ENCODE results near the gene RTRAF. TPM values are rescaled to one million over a fixed set of nuclear protein-coding genes. Genes with fewer than 3 reads are reported as not detected.

The RTRAF gene
- total and polyA plus RNA-seq, 2 experiments from 2014 or later = 60.6 to 309 TPM

- TF ChIP-seq, protein P1, sequence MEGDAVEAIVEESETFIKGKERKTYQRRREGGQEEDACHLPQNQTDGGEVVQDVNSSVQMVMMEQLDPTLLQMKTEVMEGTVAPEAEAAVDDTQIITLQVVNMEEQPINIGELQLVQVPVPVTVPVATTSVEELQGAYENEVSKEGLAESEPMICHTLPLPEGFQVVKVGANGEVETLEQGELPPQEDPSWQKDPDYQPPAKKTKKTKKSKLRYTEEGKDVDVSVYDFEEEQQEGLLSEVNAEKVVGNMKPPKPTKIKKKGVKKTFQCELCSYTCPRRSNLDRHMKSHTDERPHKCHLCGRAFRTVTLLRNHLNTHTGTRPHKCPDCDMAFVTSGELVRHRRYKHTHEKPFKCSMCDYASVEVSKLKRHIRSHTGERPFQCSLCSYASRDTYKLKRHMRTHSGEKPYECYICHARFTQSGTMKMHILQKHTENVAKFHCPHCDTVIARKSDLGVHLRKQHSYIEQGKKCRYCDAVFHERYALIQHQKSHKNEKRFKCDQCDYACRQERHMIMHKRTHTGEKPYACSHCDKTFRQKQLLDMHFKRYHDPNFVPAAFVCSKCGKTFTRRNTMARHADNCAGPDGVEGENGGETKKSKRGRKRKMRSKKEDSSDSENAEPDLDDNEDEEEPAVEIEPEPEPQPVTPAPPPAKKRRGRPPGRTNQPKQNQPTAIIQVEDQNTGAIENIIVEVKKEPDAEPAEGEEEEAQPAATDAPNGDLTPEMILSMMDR (IDR thresholded peaks at IDR 0.05; ENCODE audit: low read depth, low read length) = no peak
- H3K9me3 ChIP-seq (ENCODE audit: low read depth) = no peaks in the 10 kb centered on the region
- H3K27me3 ChIP-seq = no peaks in the 10 kb centered on the region
- H3K4me1 ChIP-seq (ENCODE audit: low read depth) = no peaks in the 10 kb centered on the region
- H3K4me3 ChIP-seq = no peak overlapping the region
- peaks cover 51% of the 10 kb centered on the region for H3K36me3 ChIP-seq
- peak overlapping the region; percentile 24 for H3K27ac ChIP-seq
- peak in 1 of 2 donors; percentile 47 for DNase-seq (ENCODE audit: low read depth in 1 of 2, low spot score in 1 of 2)
These were observed 43.8 kb downstream of the RTRAF start for GRCh38 chr14:52033101-52033642.

GRCh38 chr14:52039124-52039815, 49.9 kb downstream of the RTRAF start:
- peak overlapping the region; percentile 34 for H3K27ac ChIP-seq
- H3K4me1 ChIP-seq (ENCODE audit: low read depth) = no peaks in the 10 kb centered on the region
- no peak for DNase-seq (ENCODE audit: low read depth in 1 of 2, low spot score in 1 of 2)
- TF ChIP-seq, protein P1 (IDR thresholded peaks at IDR 0.05; ENCODE audit: low read depth, low read length) = no peak
- no peak overlapping the region for H3K4me3 ChIP-seq
- no peaks in the 10 kb centered on the region for H3K27me3 ChIP-seq
- H3K9me3 ChIP-seq (ENCODE audit: low read depth) = no peaks in the 10 kb centered on the region
- H3K36me3 ChIP-seq = peaks cover 85% of the 10 kb centered on the region

GRCh38 chr14:52040598-52040997, 51.3 kb downstream of the RTRAF start:
- H3K36me3 ChIP-seq = peaks cover 78% of the 10 kb centered on the region
- H3K27me3 ChIP-seq = no peaks in the 10 kb centered on the region
- H3K4me1 ChIP-seq (ENCODE audit: low read depth) = peaks cover 12% of the 10 kb centered on the region
- H3K9me3 ChIP-seq (ENCODE audit: low read depth) = no peaks in the 10 kb centered on the region
- no peak for DNase-seq (ENCODE audit: low read depth in 1 of 2, low spot score in 1 of 2)
- H3K4me3 ChIP-seq = no peak overlapping the region
- TF ChIP-seq, protein P1 (IDR thresholded peaks at IDR 0.05; ENCODE audit: low read depth, low read length) = no peak
- H3K27ac ChIP-seq = no peak overlapping the region

DNA sequence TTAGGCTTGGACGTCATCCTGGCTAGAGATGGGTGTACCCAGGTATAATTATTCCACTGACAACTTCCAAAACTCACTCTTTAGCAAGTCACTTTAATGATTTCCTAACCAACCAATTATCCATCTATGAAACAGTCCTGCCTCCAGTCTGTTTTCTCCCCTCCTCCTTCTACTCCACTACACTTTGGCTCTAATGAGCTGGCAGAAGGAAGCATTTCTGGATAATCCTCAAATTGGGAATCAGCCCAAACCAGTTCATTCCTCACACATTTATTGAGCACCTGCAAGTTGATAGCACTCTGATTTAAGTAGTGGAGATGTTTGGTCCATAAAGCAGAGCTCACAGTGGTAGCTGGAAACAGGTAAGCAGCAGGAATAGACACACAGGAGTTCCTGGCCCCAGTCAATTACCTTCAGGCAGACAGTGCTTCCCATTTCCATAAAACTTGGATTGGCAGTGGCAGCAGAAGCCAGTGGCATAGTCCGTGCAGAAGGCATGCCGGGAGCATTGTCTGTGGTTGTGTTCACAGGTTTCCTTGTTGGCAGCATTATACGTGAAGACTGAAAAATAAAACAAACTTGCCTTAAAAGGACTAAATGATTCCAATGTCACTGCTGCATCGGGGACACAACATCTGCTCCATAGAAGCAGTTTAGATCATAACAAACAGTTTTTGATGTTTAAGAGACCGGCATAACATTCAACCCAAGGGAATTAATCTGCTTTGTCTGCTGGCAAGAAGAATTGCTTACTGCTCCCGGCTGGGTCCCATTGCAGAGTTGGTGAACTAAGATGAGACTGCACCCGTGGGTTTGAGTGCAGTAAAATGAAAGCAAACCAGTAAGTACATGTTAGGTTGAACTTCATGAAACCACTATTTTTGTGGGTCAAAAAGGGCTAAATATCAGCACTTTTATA, 53.3 kb downstream of the RTRAF start:
- DNase-seq (ENCODE audit: low read depth in 1 of 2, low spot score in 1 of 2) = no peak
- H3K4me3 ChIP-seq = no peak overlapping the region

GRCh38 chr14:52043690-52044089, 54.3 kb downstream of the RTRAF start:
- Histone ChIP-seq H3K4me1 (ENCODE audit: low read depth) (peaks cover 37% of the 10 kb centered on the region), H3K4me3 (no peak overlapping the region), H3K27ac (peak overlapping the region; percentile 10), H3K27me3 (no peaks in the 10 kb centered on the region), H3K36me3 (peaks cover 48% of the 10 kb centered on the region), H3K9me3 (ENCODE audit: low read depth) (no peaks in the 10 kb centered on the region)
- peak; percentile 53 to 55 for DNase-seq (ENCODE audit: low read depth in 1 of 2, low spot score in 1 of 2)
- TF ChIP-seq, protein P1 (IDR thresholded peaks at IDR 0.05; ENCODE audit: low read depth, low read length) = peak; percentile 57

More for the DNA sequence above, 53.3 kb downstream of the RTRAF start:
- H3K27me3 ChIP-seq = no peaks in the 10 kb centered on the region
- peak overlapping the region; percentile 10 for H3K27ac ChIP-seq
- H3K4me1 ChIP-seq (ENCODE audit: low read depth) = peaks cover 28% of the 10 kb centered on the region
- H3K9me3 ChIP-seq (ENCODE audit: low read depth) = no peaks in the 10 kb centered on the region
- peaks cover 59% of the 10 kb centered on the region for H3K36me3 ChIP-seq
- TF ChIP-seq, protein P1 (IDR thresholded peaks at IDR 0.05; ENCODE audit: low read depth, low read length) = no peak

All from cardiac muscle cell (in vitro differentiated cells and primary cell).